ENCODE measurements around the gene RPTOR. TPM values are rescaled to one million over a fixed set of nuclear protein-coding genes. Genes with fewer than 3 reads are reported as not detected.

Gene RPTOR
- total RNA-seq, 1 experiment from 2014 or later: 30.6 TPM

GRCh38 chr17:80682372-80682771, 137.7 kb downstream of the RPTOR start:
- Histone ChIP-seq H3K9me3 (ENCODE audit: low read length) (no peaks in the 10 kb centered on the region), H3K79me2 (ENCODE audit: low read length) (peaks cover 89% of the 10 kb centered on the region), H3K4me1 (ENCODE audit: low read length) (no peaks in the 10 kb centered on the region), H3K27me3 (ENCODE audit: low read length) (no peaks in the 10 kb centered on the region), H3K4me2 (ENCODE audit: low read depth, low read length, poor library complexity, severe bottlenecking) (no peak overlapping the region), H3K4me3 (ENCODE audit: low read length) (no peak overlapping the region), H3K36me3 (ENCODE audit: insufficient read depth, low read length) (no peaks in the 10 kb centered on the region), H3K9ac (ENCODE audit: low read length) (no peak overlapping the region), H2AFZ (ENCODE audit: low read length) (no peak overlapping the region), H3K9me2 (replicated peaks; ENCODE audit: insufficient read depth, low read length) (no peaks in the 10 kb centered on the region), H4K20me1 (ENCODE audit: insufficient read depth, low read depth, low read length) (no peaks in the 10 kb centered on the region), H3K27ac (ENCODE audit: low read length) (no peak overlapping the region)
- DNase-seq: no peak

DNA sequence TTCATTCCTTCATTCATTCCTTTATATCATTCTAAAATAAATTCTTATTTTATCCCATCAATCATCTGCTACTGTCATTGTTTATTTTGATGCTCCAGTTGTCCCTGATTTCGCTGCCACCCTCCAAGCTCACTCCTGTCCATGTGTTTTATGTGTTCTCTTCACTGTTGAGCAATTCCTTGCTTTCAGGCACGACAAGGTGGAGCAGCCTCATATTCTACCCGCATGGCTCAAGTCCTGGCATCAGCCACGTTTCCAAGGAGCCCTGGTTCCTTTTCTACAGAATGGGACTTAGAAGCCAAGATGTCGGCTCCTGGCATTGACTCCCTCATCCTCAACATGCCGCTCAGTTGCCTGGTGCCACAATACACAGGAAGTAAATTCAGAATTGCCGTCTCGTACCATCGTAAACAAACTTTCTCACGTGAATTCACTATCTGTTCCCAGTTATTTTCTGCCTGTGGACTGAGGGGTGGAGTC, 139.0 kb downstream of the RPTOR start:
- no peaks in the 10 kb centered on the region for H3K9me2 ChIP-seq (replicated peaks; ENCODE audit: insufficient read depth, low read length)
- no peaks in the 10 kb centered on the region for H3K9me3 ChIP-seq (ENCODE audit: low read length)
- no peak overlapping the region for H3K27ac ChIP-seq (ENCODE audit: low read length)
- peaks cover 89% of the 10 kb centered on the region for H3K79me2 ChIP-seq (ENCODE audit: low read length)
- H3K36me3 ChIP-seq (ENCODE audit: insufficient read depth, low read length): no peaks in the 10 kb centered on the region
- H3K4me2 ChIP-seq (ENCODE audit: low read depth, low read length, poor library complexity, severe bottlenecking): no peak overlapping the region
- no peaks in the 10 kb centered on the region for H3K27me3 ChIP-seq (ENCODE audit: low read length)
- H2AFZ ChIP-seq (ENCODE audit: low read length): no peak overlapping the region
- H3K4me3 ChIP-seq (ENCODE audit: low read length): no peak overlapping the region
- H3K4me1 ChIP-seq (ENCODE audit: low read length): no peaks in the 10 kb centered on the region
- H3K9ac ChIP-seq (ENCODE audit: low read length): no peak overlapping the region
- no peaks in the 10 kb centered on the region for H4K20me1 ChIP-seq (ENCODE audit: insufficient read depth, low read depth, low read length)
- no peak for DNase-seq

- H3K4me2 ChIP-seq (ENCODE audit: low read depth, low read length, poor library complexity, severe bottlenecking): no peak overlapping the region
- no peak for DNase-seq
- H3K36me3 ChIP-seq (ENCODE audit: insufficient read depth, low read length): 0 out of 2 replicates have a peak, but pooled peaks cover 3% of the 10 kb centered on the region
- H3K9me3 ChIP-seq (ENCODE audit: low read length): no peaks in the 10 kb centered on the region
- no peak overlapping the region for H3K27ac ChIP-seq (ENCODE audit: low read length)
- no peaks in the 10 kb centered on the region for H4K20me1 ChIP-seq (ENCODE audit: insufficient read depth, low read depth, low read length)
- H3K79me2 ChIP-seq (ENCODE audit: low read length): peaks cover 90% of the 10 kb centered on the region
- H3K9ac ChIP-seq (ENCODE audit: low read length): no peak overlapping the region
- no peaks in the 10 kb centered on the region for H3K27me3 ChIP-seq (ENCODE audit: low read length)
- H2AFZ ChIP-seq (ENCODE audit: low read length): no peak overlapping the region
- no peaks in the 10 kb centered on the region for H3K4me1 ChIP-seq (ENCODE audit: low read length)
- H3K4me3 ChIP-seq (ENCODE audit: low read length): no peak overlapping the region
- no peaks in the 10 kb centered on the region for H3K9me2 ChIP-seq (replicated peaks; ENCODE audit: insufficient read depth, low read length)
Measured at GRCh38 chr17:80687839-80688238, 143.2 kb downstream of the RPTOR start.

GRCh38 chr17:80689129-80689619, 144.5 kb downstream of the RPTOR start:
- DNase-seq: no peak
- Histone ChIP-seq H3K4me1 (ENCODE audit: low read length) (no peaks in the 10 kb centered on the region), H2AFZ (ENCODE audit: low read length) (no peak overlapping the region), H3K4me2 (ENCODE audit: low read depth, low read length, poor library complexity, severe bottlenecking) (no peak overlapping the region), H3K36me3 (ENCODE audit: insufficient read depth, low read length) (peaks cover 3% of the 10 kb centered on the region; the same call in 1 of the 2 replicates), H3K27ac (ENCODE audit: low read length) (no peak overlapping the region), H4K20me1 (ENCODE audit: insufficient read depth, low read depth, low read length) (no peaks in the 10 kb centered on the region), H3K9me3 (ENCODE audit: low read length) (no peaks in the 10 kb centered on the region), H3K9me2 (replicated peaks; ENCODE audit: insufficient read depth, low read length) (no peaks in the 10 kb centered on the region), H3K9ac (ENCODE audit: low read length) (no peak overlapping the region), H3K79me2 (ENCODE audit: low read length) (peaks cover 90% of the 10 kb centered on the region), H3K27me3 (ENCODE audit: low read length) (no peaks in the 10 kb centered on the region), H3K4me3 (ENCODE audit: low read length) (no peak overlapping the region)

DNA sequence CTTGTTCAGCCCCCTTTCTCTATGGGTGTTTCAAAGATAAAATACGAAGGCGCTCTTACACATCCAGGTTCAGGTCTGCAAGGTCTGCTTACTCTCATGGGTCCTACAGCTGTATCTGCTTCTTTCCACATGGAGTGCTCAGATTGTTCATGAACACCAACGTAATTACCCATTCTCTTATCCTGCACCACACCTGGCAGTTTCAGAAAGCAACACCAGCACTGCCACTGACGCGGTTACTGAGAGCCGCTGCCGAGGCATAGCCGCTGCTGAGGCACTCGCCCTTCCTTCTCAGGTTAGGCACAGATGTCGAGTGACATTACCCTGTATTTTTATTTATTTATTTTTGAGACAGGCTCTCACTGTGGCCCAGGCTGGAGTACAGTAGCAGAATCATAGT, 147.1 kb downstream of the RPTOR start:
- Histone ChIP-seq H3K79me2 (ENCODE audit: low read length) (peaks cover 96% of the 10 kb centered on the region), H2AFZ (ENCODE audit: low read length) (no peak overlapping the region), H3K9ac (ENCODE audit: low read length) (no peak overlapping the region), H3K4me2 (ENCODE audit: low read depth, low read length, poor library complexity, severe bottlenecking) (no peak overlapping the region), H3K4me3 (ENCODE audit: low read length) (no peak overlapping the region), H4K20me1 (ENCODE audit: insufficient read depth, low read depth, low read length) (no peaks in the 10 kb centered on the region), H3K9me3 (ENCODE audit: low read length) (0 out of 2 replicates have a peak, but pooled peaks cover 2% of the 10 kb centered on the region), H3K27me3 (ENCODE audit: low read length) (no peaks in the 10 kb centered on the region), H3K27ac (ENCODE audit: low read length) (no peak overlapping the region), H3K4me1 (ENCODE audit: low read length) (no peaks in the 10 kb centered on the region), H3K36me3 (ENCODE audit: insufficient read depth, low read length) (peaks cover 3% of the 10 kb centered on the region; the same call in 1 of the 2 replicates), H3K9me2 (replicated peaks; ENCODE audit: insufficient read depth, low read length) (no peaks in the 10 kb centered on the region)
- DNase-seq: no peak

- H3K4me3 ChIP-seq (ENCODE audit: low read length): no peak overlapping the region
- H3K27me3 ChIP-seq (ENCODE audit: low read length): no peaks in the 10 kb centered on the region
- H3K9me3 ChIP-seq (ENCODE audit: low read length): peaks cover 8% of the 10 kb centered on the region; the same call in 1 of the 2 replicates
- no peaks in the 10 kb centered on the region for H3K4me1 ChIP-seq (ENCODE audit: low read length)
- peaks cover 96% of the 10 kb centered on the region for H3K79me2 ChIP-seq (ENCODE audit: low read length)
- H3K9me2 ChIP-seq (replicated peaks; ENCODE audit: insufficient read depth, low read length): no peaks in the 10 kb centered on the region
- DNase-seq: no peak
- no peak overlapping the region for H3K9ac ChIP-seq (ENCODE audit: low read length)
- no peak overlapping the region for H3K4me2 ChIP-seq (ENCODE audit: low read depth, low read length, poor library complexity, severe bottlenecking)
- H3K27ac ChIP-seq (ENCODE audit: low read length): no peak overlapping the region
- H4K20me1 ChIP-seq (ENCODE audit: insufficient read depth, low read depth, low read length): no peaks in the 10 kb centered on the region
- H2AFZ ChIP-seq (ENCODE audit: low read length): no peak overlapping the region
- peaks cover 3% of the 10 kb centered on the region; the same call in 1 of the 2 replicates for H3K36me3 ChIP-seq (ENCODE audit: insufficient read depth, low read length)
Measured at GRCh38 chr17:80692931-80693467, 148.4 kb downstream of the RPTOR start.

DNA sequence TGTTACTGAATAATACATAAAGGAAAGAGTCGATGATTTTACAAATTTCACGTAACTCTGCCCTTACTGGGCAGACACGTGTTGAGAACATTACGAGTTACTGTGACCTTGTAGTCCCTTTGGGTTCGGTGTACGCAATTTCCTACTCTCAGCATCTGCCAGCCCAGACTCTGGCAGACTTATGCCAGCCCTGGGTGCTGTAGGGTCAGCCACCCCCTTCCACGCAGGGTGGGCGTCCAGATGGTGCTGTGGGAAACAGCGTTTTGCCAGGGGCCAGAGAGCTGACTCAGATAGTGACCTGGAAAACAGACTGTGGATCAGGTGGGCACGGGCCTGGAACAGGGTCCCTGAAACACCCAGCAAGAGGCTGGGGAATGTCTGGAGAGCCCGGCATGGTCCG, 148.9 kb downstream of the RPTOR start:
- H3K4me3 ChIP-seq (ENCODE audit: low read length): no peak overlapping the region
- no peak overlapping the region for H3K27ac ChIP-seq (ENCODE audit: low read length)
- peaks cover 96% of the 10 kb centered on the region for H3K79me2 ChIP-seq (ENCODE audit: low read length)
- no peaks in the 10 kb centered on the region for H3K27me3 ChIP-seq (ENCODE audit: low read length)
- peaks cover 3% of the 10 kb centered on the region; the same call in 1 of the 2 replicates for H3K36me3 ChIP-seq (ENCODE audit: insufficient read depth, low read length)
- H3K9ac ChIP-seq (ENCODE audit: low read length): no peak overlapping the region
- no peak overlapping the region for H3K4me2 ChIP-seq (ENCODE audit: low read depth, low read length, poor library complexity, severe bottlenecking)
- H4K20me1 ChIP-seq (ENCODE audit: insufficient read depth, low read depth, low read length): no peaks in the 10 kb centered on the region
- no peak overlapping the region for H2AFZ ChIP-seq (ENCODE audit: low read length)
- DNase-seq: no peak
- H3K4me1 ChIP-seq (ENCODE audit: low read length): no peaks in the 10 kb centered on the region
- H3K9me3 ChIP-seq (ENCODE audit: low read length): peaks cover 12% of the 10 kb centered on the region; the same call in 1 of the 2 replicates
- H3K9me2 ChIP-seq (replicated peaks; ENCODE audit: insufficient read depth, low read length): no peaks in the 10 kb centered on the region

GRCh38 chr17:80694085-80694991, 149.7 kb downstream of the RPTOR start:
- no peaks in the 10 kb centered on the region for H4K20me1 ChIP-seq (ENCODE audit: insufficient read depth, low read depth, low read length)
- H3K27ac ChIP-seq (ENCODE audit: low read length): no peak overlapping the region
- H3K79me2 ChIP-seq (ENCODE audit: low read length): peaks cover 96% of the 10 kb centered on the region
- no peak overlapping the region for H3K9ac ChIP-seq (ENCODE audit: low read length)
- H3K4me3 ChIP-seq (ENCODE audit: low read length): no peak overlapping the region
- H3K4me2 ChIP-seq (ENCODE audit: low read depth, low read length, poor library complexity, severe bottlenecking): no peak overlapping the region
- no peak for DNase-seq
- H3K9me3 ChIP-seq (ENCODE audit: low read length): peaks cover 12% of the 10 kb centered on the region; the same call in 1 of the 2 replicates
- H3K36me3 ChIP-seq (ENCODE audit: insufficient read depth, low read length): peaks cover 3% of the 10 kb centered on the region; the same call in 1 of the 2 replicates
- no peaks in the 10 kb centered on the region for H3K9me2 ChIP-seq (replicated peaks; ENCODE audit: insufficient read depth, low read length)
- H3K27me3 ChIP-seq (ENCODE audit: low read length): no peaks in the 10 kb centered on the region
- H2AFZ ChIP-seq (ENCODE audit: low read length): no peak overlapping the region
- H3K4me1 ChIP-seq (ENCODE audit: low read length): no peaks in the 10 kb centered on the region

Measured in Karpas-422 (cell line).